Stimulated activated CD8-positive, alpha-beta memory T cell treated with anti-CD3 and anti-CD28 coated beads, Interleukin-7, amount 100 ng/mL, for 24 hours (primary cell): Measurements from ENCODE around the gene ADORA2B.
"Not testable (repeated sequence)": the region's sequence is repeated elsewhere in the genome, so short reads cannot be mapped to it uniquely, and the experiment has no call there.

Experiments
- DNase-seq: peaks from one replicate; pipeline ENCODE4 v3.0.0-alpha.2; 2020; ENCODE audit warnings: low read depth

Gene ADORA2B

GRCh38 chr17:15922586-15922985 is 22.3 kb upstream of the ADORA2B start:
- no peak for DNase-seq

DNA sequence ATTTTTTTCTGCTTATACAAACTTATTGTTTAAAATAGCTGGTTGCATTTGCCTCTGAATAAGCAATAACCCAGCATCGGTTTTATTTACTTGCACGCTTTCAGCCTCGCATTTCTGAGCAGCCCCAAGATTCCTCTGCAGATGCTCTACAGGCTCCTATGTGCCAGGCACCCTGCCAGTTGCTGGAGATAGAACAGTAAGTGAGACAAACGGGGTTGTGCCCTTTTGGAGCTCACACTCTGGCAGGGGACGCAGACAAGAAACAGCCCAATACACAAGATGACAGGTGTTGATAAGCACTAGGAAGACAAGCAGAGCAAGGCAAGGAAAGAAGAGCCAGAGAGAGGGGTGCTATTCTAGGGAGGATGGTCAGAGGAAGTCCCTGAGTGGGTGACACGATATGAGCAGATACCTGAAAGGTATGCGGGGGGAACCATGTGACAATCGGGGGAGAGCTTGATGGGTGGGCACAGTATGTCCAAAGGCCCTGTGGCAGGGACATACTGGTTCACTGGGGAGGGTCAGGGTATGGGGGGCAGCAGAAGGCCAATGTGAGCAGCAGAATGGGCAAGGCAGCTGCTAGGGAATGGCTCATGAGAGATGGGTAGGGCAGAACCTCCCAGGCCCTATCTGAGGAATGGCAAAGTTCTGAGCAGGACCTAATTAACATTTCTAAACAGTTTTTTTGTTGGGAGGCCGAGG is 18.7 kb upstream of the ADORA2B start:
- no peak for DNase-seq

GRCh38 chr17:15928286-15928785 is 16.6 kb upstream of the ADORA2B start:
- DNase-seq = no peak

GRCh38 chr17:15929941-15930340 is 15.0 kb upstream of the ADORA2B start:
- no peak for DNase-seq

- DNase-seq = no peak
These were observed 14.5 kb upstream of the ADORA2B start for GRCh38 chr17:15930426-15930825.

- no peak for DNase-seq
These were observed 13.5 kb upstream of the ADORA2B start for GRCh38 chr17:15931394-15931793.

- DNase-seq = no peak
These were observed 10.1 kb upstream of the ADORA2B start for GRCh38 chr17:15934866-15935265.

GRCh38 chr17:15935891-15936290 is 9.0 kb upstream of the ADORA2B start:
- DNase-seq = no peak

GRCh38 chr17:15936481-15936880 is 8.4 kb upstream of the ADORA2B start:
- not testable (repeated sequence) for DNase-seq

DNA sequence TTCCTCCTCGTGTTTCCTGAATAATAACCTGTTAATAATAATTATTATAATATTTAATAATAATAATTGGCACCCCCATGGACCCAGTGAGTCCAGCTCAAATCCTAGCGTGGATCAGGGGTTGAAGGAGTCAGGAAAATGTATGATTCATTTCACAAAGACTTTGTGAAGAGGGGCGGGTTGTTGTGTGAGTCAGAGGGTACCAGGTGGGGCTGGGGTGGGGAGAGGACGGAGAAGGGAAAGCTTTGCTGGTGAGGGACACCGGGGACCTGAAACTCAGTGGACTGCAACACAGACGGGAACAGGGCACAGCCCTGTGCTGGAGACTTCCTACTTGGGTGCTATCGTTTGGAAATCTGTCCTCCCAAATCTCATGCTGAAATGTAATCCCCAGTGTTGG is 3.1 kb upstream of the ADORA2B start:
- no peak for DNase-seq

- DNase-seq = no peak
These were observed 2.6 kb upstream of the ADORA2B start for GRCh38 chr17:15942207-15942833.

GRCh38 chr17:15943971-15944758 is 765 bp upstream of the ADORA2B start:
- DNase-seq = no peak

DNA sequence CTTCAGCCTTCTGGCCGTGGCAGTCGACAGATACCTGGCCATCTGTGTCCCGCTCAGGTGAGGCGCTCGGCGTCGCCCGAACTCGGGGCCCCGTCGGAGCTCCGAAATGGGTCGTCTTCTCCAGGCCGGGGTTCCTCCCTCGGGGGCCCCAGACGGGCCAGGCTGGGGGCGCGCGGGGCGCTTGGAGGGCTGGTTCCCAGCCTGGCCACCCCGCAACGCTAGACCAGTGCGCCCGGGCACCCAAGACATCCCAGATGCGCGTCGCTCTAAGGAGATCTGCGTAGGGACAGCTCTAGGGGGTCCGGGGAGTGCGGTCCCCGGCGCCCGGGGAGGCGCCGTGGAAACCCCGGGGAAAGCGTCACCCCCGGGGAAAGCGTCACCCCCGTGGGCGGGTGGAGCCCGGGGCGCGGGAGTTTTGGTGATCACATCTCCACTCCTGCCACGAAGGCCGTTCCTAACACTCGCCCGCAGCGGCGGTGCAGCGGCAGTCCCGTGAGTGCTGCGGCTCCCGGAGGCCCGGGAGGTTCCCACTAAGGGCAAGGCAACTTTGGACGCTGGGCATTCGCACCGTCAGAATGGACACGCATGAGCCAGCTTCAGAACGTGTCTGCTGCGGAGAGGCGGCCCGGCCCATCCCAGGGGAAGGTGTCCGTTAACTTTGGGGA is 729 bp downstream of the ADORA2B start:
- DNase-seq = no peak

DNA sequence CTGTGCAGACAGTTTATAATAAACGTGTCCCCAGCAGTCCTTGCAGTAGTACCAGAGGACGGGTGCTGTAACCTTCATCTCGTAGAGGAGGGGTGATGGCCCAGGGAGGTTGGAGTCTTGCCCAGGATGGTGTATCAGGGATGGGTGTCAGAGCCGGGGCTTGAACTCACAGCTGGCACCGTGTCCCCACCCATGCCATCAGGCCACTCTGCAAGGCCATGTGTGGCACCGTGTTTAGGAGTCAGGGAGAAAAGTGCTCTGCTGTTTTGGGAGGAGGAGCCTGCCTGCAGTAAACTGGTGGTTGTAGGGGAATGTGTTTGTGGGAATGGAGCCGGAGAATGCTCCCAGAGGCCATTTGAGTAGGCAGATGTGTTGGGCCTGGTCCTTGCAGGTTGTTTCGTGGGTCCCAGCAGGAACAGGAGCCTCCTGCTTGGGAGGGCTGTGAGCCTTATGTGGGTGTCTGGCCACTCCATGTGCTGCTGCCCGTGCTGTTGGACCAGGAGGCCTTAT is 1.7 kb downstream of the ADORA2B start:
- DNase-seq = no peak

DNA sequence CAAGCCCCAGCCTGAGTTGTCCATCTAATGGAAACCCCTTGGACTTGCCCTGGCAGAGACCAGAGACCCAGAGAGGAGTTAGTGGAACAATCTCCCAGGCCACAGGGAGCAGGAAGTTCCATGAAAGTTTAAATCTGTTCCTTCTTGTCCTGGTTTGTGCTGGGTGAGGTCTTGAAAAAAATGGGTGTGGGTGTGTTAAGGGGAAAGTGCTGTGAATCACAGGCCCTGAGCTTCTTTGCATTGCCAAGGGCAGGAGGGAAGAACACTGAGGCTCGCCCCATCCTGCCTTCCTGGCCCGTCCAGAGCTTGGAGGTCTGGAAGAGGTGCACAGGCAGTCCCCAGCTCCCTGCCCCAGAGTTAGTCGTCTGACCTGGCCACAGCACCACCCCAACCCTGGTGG is 2.3 kb downstream of the ADORA2B start:
- DNase-seq = no peak

DNA sequence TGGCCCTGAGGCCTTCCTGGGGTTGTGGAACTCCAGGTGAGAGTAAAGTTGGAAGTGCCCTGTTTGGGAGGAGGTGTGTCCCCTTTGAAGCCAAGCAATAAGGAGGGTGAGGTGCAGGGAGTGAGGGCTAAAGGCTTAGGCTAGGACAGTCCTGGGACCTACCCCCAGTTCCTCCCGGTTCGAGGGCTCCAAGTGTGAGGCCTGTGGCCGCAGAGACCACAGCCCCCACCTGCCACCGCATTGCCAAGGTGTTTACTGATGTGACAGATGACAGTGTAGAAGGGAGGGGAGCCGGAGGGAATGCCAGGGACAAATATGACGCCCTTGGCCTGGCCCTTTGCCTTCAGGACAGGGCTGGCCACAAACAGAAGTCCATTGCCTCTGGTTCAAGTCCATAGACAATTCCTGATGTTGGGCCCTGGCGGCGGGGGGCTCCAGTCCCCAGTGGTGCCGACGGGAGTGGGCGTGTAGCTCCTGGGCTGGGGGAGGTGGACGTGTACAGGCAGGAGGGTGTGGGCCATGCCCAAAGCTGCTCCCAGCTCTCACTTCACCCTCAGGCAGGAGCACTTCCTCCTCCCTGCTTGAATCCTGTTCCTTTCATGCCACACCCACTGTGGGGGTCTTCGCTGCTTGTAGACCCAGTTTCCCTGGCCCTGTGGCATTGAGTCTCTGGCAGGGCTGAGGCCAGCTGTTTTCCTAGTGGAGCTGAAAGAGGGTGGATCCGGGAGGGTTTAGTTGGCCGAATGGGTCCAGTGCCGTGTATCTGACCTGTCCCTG is 3.2 kb downstream of the ADORA2B start:
- DNase-seq = no peak

- DNase-seq = no peak
These were observed 6.6 kb downstream of the ADORA2B start for GRCh38 chr17:15951368-15952047.

DNA sequence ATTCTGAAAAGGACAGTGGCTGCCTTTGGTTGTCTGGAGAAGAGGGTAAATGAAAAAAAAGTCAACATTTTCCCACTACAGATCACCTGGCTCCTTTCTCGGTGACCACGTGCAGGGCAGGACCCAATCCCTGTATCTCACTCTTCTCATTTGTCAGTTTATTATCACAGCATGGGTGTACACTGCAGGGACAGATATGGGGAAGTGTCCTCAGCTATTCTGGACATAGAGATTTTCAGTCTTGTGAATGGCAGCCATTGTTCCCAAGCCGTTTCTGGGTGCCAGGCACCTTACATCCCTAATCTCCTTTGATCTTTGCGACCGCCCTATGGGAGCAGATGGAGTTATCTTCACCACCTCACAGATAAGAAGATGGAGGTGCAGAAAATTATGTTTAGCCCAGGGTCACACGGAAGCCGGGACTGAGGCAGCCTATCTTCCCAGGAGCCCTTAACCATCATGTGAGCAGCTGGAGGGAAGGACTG is 7.2 kb downstream of the ADORA2B start:
- no peak for DNase-seq

GRCh38 chr17:15952916-15953790 is 8.2 kb downstream of the ADORA2B start:
- DNase-seq = no peak

- DNase-seq = no peak
These were observed 9.3 kb downstream of the ADORA2B start for GRCh38 chr17:15954222-15954621.
